Endodermal cell (in vitro differentiated cells): ENCODE measurements around the gene ARHGDIG. TPM values are rescaled to one million over a fixed set of nuclear protein-coding genes. Genes with fewer than 3 reads are reported as not detected.

Experiments
- DNase-seq: peaks from one replicate; pipeline ENCODE4 v3.0.0-alpha.2; 2017
- H3K27ac ChIP-seq: 2 replicates; pipeline ENCODE4 v1.5.1; 2013; ENCODE audit warnings: mild to moderate bottlenecking, low read depth, low read length, moderate library complexity
- H3K27me3 ChIP-seq: 2 replicates; pipeline ENCODE4 v1.6.1; 2013; ENCODE audit warnings: mild to moderate bottlenecking, low read length, moderate library complexity; ENCODE audit not compliant: insufficient read depth, control insufficient read depth, poor library complexity, severe bottlenecking
- H3K36me3 ChIP-seq: 2 replicates; pipeline ENCODE4 v1.7.0; 2013; ENCODE audit warnings: mild to moderate bottlenecking, low read length, moderate library complexity; ENCODE audit not compliant: control insufficient read depth, insufficient read depth
- H3K4me1 ChIP-seq: one replicate; pipeline ENCODE4 v1.7.0; 2013; ENCODE audit warnings: low read length; ENCODE audit not compliant: control insufficient read depth, insufficient read depth
- H3K4me3 ChIP-seq: 2 replicates; pipeline ENCODE4 v1.5.1; 2013; ENCODE audit warnings: mild to moderate bottlenecking, low read length, moderate library complexity
- H3K9ac ChIP-seq: 2 replicates; pipeline ENCODE4 v1.6.1; 2013; ENCODE audit warnings: mild to moderate bottlenecking, low read length, moderate library complexity; ENCODE audit not compliant: poor library complexity, severe bottlenecking; ENCODE audit errors: extremely low read depth
- H3K9me3 ChIP-seq: 2 replicates; pipeline ENCODE4 v1.6.1; 2013; ENCODE audit warnings: mild to moderate bottlenecking, low read length, moderate library complexity; ENCODE audit not compliant: control insufficient read depth
- H3K27ac Mint-ChIP-seq: 2 replicates; pipeline ENCODE4 v1.8.0; 2020; ENCODE audit warnings: mixed read lengths
- H3K27me3 Mint-ChIP-seq: 2 replicates; pipeline ENCODE4 v1.8.0; 2021; ENCODE audit warnings: mild to moderate bottlenecking, mixed read lengths; ENCODE audit not compliant: insufficient read depth
- H3K36me3 Mint-ChIP-seq: 2 replicates; pipeline ENCODE4 v1.8.0; 2020; ENCODE audit warnings: low read depth, mixed read lengths
- H3K4me1 Mint-ChIP-seq: 2 replicates; pipeline ENCODE4 v1.8.0; 2020; ENCODE audit warnings: mixed read lengths
- H3K4me3 Mint-ChIP-seq: 2 replicates; pipeline ENCODE4 v1.8.0; 2020; ENCODE audit warnings: mild to moderate bottlenecking, moderate library complexity, mixed read lengths
- H3K9me3 Mint-ChIP-seq: 2 replicates; pipeline ENCODE4 v1.8.0; 2020; ENCODE audit warnings: mild to moderate bottlenecking, mixed read lengths
- WGBS, 2 experiments: methylation state at CpG; one replicate each; pipeline versions ENCODE4 v1.1.5 to v1.1.7; 2013; ENCODE audit warnings: missing lambda C conversion rate in 2 of 2, mixed read lengths in 1 of 2; ENCODE audit not compliant: insufficient coverage in 1 of 2, insufficient read length in 1 of 2; 5-methylcytosine and 5-hydroxymethylcytosine counted together
- total RNA-seq, 2 donors: library from RNA; stranded (reverse); fragmentation: NEBNext Ultra II Directional in 1 of 2; extraction: Animal tissue kit (Norgen Biotek cat#: 25700) in 1 of 2; gene quantifications; 2 replicates in 1 of 2; 3 replicates in 1 of 2; pipeline ENCODE4 v1.2.1, GENCODE V29; 2021
- TF ChIP-seq, protein P1 (sequence below): fragments of 200-600 bp; sonication (generic); conservative IDR thresholded peaks from 2 replicates; pipeline ENCODE4 v1.5.0; 2021; ENCODE audit warnings: antibody characterized with exemption, mild to moderate bottlenecking

Gene ARHGDIG
- total RNA-seq, 2 donors from 2014 or later, result 6.8 to 19.2 TPM

DNA sequence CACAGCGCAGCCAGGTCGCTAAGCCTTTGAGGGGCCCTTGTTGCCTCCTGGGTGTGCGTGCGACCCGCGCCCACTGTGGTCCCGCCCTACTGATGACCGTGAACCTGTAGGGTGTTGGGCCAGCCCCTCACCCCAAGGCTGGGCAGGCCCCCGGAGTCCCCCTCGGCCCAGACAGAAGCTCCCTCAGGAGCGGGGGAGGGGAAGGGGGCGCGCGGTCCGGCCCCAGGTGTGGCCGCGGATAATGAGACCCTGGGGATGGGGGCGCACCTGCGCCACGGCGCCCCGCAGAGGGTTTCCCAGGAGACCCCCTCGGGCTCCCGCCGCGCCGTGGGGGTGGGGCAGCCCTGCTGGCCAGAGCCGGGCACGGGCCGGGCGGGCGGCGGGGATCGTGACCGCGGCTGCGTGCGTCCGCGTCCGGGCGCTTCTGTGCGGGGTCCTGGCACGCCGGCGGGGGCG is 358 bp upstream of the ARHGDIG start:
- H3K4me1 ChIP-seq, result peaks cover 3% of the 10 kb centered on the region
- Mint-ChIP-seq H3K27ac (no peak overlapping the region), H3K27me3 (peaks cover 19% of the 10 kb centered on the region), H3K4me1 (no peaks in the 10 kb centered on the region), H3K9me3 (peaks cover 2% of the 10 kb centered on the region), H3K36me3 (peaks cover 2% of the 10 kb centered on the region), H3K4me3 (peak overlapping the region; percentile 47)
- H3K9ac ChIP-seq, result no peak overlapping the region
- TF ChIP-seq, protein P1, sequence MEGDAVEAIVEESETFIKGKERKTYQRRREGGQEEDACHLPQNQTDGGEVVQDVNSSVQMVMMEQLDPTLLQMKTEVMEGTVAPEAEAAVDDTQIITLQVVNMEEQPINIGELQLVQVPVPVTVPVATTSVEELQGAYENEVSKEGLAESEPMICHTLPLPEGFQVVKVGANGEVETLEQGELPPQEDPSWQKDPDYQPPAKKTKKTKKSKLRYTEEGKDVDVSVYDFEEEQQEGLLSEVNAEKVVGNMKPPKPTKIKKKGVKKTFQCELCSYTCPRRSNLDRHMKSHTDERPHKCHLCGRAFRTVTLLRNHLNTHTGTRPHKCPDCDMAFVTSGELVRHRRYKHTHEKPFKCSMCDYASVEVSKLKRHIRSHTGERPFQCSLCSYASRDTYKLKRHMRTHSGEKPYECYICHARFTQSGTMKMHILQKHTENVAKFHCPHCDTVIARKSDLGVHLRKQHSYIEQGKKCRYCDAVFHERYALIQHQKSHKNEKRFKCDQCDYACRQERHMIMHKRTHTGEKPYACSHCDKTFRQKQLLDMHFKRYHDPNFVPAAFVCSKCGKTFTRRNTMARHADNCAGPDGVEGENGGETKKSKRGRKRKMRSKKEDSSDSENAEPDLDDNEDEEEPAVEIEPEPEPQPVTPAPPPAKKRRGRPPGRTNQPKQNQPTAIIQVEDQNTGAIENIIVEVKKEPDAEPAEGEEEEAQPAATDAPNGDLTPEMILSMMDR, result no peak
- no peak overlapping the region for H3K4me3 ChIP-seq
- peaks cover 16% of the 10 kb centered on the region for H3K27me3 ChIP-seq
- WGBS, 2 experiments, result 12 to 22% methylated on average over 11 to 47 of the region's 47 CpGs
- no peak overlapping the region for H3K27ac ChIP-seq
- H3K36me3 ChIP-seq, result no peaks in the 10 kb centered on the region
- DNase-seq, result peak; percentile 63
- H3K9me3 ChIP-seq, result no peaks in the 10 kb centered on the region

DNA sequence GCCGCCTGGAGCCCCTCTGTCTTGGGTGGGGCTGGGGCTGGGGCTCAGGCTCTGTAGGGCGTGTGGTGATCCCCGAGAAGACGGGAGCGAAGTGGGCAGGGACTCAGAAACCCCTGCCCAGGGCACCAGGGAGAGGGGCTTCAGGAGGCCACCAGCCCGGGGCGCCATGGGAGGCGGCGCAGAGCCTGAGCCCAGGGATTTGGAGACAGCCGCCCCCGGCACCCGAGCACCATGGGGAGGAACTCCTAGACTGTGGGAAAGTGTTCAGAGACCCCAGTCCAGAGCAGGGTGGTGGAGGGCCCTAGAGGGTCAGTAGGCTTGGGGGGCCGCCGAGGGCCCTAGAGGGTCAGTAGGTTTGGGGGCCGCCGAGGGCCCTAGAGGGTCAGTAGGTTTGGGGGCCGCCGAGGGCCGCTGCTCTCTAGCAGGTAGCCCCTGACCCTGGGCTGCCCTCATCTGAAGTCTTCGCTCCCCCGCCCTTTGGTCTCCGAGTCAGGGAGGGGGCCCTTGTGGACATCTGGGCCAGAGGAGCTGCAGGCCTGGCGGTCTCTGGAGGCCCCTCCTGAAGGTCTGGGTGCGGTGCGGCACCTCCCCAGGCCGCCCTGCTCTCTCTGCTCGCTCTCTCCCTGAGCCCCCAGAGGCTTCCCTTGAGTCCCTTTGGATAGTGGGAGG is 734 bp downstream of the ARHGDIG start:
- peaks cover 2% of the 10 kb centered on the region for H3K9me3 Mint-ChIP-seq
- peaks cover 8% of the 10 kb centered on the region for H3K36me3 Mint-ChIP-seq
- H3K27me3 Mint-ChIP-seq, result peaks cover 15% of the 10 kb centered on the region
- TF ChIP-seq, protein P1, result no peak
- no peaks in the 10 kb centered on the region for H3K36me3 ChIP-seq
- no peaks in the 10 kb centered on the region for H3K4me1 Mint-ChIP-seq
- H3K27ac ChIP-seq, result no peak overlapping the region
- peak overlapping the region; percentile 58 for H3K4me3 Mint-ChIP-seq
- H3K4me1 ChIP-seq, result peaks cover 3% of the 10 kb centered on the region
- no peaks in the 10 kb centered on the region for H3K9me3 ChIP-seq
- DNase-seq, result no peak
- WGBS, 2 experiments, result 70 to 74% methylated on average over 13 to 27 of the region's 27 CpGs
- H3K4me3 ChIP-seq, result peak overlapping the region; percentile 66
- no peak overlapping the region for H3K9ac ChIP-seq
- H3K27ac Mint-ChIP-seq, result no peak overlapping the region
- H3K27me3 ChIP-seq, result peaks cover 10% of the 10 kb centered on the region

DNA sequence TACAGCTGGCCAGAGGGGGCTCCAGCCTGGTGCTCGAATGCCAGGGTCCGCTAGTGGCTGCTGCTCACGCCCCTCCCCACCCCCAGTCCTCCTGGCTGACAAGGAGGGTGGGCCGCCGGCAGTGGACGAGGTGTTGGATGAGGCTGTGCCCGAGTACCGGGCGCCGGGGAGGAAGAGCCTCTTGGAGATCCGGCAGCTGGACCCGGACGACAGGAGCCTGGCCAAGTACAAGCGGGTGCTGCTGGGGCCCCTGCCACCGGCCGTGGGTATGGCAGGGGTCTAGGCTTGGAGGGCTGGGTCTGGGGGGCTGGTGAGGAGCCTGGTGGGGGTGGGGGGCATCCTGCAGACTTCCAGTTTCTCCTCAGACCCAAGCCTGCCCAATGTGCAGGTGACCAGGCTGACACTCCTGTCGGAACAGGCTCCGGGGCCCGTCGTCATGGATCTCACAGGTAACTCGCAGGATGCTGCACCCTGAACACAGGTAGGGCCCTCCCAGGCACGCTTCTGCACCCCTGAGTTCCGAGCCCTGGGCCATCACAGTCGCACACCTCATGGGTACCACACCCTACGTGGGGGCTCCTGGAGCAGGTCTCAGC is 1.4 kb downstream of the ARHGDIG start:
- H3K4me1 Mint-ChIP-seq, result no peaks in the 10 kb centered on the region
- DNase-seq, result peak; percentile 67
- H3K27ac Mint-ChIP-seq, result no peak overlapping the region
- H3K9me3 ChIP-seq, result no peaks in the 10 kb centered on the region
- H3K9me3 Mint-ChIP-seq, result peaks cover 7% of the 10 kb centered on the region
- H3K4me3 ChIP-seq, result peak overlapping the region; percentile 66
- peaks cover 8% of the 10 kb centered on the region for H3K27me3 Mint-ChIP-seq
- TF ChIP-seq, protein P1, result no peak
- H3K36me3 ChIP-seq, result peaks cover 5% of the 10 kb centered on the region
- 84 to 92% methylated on average over 14 to 25 of the region's 25 CpGs for WGBS, 2 experiments
- H3K4me1 ChIP-seq, result peaks cover 3% of the 10 kb centered on the region
- H3K36me3 Mint-ChIP-seq, result peaks cover 14% of the 10 kb centered on the region
- H3K4me3 Mint-ChIP-seq, result peak overlapping the region; percentile 58
- peaks cover 3% of the 10 kb centered on the region for H3K27me3 ChIP-seq
- H3K27ac ChIP-seq, result no peak overlapping the region
- H3K9ac ChIP-seq, result no peak overlapping the region
